HG03159 (cell line): ENCODE data around the gene RADIL.

ENCODE experiments used
- ATAC-seq: cut with Tn5 transposase; IDR thresholded peaks from one replicate; pipeline ENCODE4 v1.9.1; 2021; ENCODE audit warnings: mild to moderate bottlenecking, moderate library complexity; ENCODE audit not compliant: unreplicated experiment

The RADIL gene

DNA sequence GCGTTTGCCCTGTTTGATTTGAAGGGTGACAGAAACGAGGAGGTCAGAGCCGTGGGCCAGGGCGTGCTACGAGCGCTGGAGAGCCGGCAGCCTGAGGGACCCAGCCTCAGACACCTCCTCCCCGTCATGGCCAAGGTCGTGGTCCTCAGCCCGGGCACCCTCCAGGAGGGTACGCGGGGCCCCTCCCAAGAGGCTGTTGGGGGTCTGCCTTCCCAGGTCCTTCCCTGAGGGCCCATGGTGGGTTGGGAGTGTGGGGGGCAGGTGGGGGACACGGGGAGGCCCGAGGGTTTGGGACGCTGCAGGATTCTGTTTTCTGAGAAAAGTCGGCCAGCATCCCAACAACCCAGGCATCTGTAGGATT lies 100.2 kb downstream of the RADIL start:
- ATAC-seq: no peak

DNA sequence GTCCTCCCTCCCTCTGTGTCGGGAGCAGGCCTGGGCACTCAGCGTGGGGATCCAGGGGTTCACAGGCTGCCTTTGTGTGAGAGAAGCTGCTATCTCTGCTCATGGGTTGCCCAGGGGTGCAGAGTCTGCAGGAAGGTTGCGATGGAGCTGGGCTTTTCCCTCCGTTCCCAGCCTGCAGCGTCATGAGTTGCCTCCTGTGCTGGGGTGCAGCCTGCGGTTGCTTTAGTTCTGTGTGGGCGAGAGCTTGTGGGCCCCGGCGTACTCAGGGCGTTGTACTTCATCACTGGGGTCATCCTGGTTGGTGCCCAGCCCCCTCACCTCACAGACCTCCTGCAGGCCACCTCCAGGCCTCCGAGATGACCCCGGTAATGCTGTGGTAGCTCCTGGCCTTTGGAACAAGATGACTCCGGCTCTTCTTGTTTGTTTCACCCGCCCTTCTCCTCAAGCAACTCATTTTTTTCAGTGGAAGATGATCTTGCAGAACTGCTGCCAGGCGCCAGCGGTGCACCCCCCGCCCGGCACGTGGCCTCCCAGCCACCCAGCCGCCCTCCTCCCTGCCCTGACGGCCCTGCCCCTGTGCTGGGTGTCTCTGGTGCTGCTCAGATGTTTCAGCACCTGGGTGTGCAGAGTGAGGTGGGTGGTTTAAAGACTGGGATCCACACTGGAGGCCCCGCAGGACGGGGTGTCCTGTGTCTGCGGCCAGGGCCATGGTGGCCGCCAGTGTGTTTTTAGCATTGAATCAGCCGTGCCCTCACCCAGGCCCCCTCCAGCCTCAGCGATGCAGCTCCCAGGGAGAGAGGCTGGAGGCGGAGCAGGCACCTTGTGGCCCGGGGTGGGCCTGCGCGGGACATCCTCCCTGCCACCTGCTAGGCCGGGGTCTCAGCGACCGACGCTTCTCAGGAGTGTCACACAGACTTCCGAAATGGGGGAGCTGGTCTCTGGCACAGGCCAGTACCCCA lies 100.9 kb downstream of the RADIL start:
- ATAC-seq: no peak

DNA sequence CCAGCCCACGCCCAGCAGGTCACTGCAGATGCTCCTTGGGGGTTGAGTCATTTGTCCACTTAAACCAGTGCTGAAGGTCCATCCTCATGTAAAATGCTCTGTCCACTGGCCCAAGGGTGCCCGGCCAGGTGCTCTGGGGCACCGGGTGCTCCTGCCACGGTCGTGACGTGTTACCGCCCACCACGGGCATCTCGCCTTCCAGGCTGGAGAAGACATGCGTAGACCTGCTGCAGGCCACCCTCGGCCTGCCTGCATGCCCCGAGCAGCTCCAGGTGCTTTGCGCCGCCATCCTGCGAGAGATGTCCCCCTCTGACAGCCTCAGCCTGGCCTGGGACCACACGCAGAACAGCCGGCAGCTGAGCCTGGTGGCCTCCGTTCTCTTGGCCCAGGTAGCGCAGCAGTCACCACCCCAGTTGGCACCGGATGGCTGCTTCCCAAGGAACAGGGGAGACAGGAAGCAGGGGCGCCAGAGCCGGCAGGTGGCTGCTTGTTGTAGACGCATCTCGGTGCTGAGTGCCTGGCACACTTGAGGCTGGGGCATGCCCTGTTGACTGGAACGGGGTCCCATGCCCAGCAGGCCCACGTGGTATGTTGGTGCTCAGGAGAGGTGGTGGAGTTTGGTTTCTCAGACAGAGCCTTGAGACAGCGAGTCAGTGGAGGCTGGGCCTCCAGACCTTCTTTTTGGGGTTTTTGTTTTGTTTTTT lies 102.0 kb downstream of the RADIL start:
- no peak for ATAC-seq

DNA sequence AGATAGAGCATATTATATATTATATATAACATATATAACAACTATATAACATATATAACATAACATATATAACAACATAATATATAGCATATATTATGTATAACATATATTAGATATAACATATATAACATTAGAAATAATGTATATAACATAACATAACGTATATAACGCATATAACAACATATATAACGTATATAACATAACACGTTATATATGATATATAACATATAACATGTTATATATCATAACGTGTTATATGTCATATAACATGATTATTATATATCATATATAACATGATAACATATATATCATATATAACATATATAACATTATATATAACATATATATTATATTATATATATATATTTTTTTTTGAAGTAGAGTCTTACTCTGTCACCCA lies 104.4 kb downstream of the RADIL start:
- no peak for ATAC-seq

- ATAC-seq: peak; percentile 23
Measured at GRCh38 chr7:4775848-4776623, 107.5 kb downstream of the RADIL start.

DNA sequence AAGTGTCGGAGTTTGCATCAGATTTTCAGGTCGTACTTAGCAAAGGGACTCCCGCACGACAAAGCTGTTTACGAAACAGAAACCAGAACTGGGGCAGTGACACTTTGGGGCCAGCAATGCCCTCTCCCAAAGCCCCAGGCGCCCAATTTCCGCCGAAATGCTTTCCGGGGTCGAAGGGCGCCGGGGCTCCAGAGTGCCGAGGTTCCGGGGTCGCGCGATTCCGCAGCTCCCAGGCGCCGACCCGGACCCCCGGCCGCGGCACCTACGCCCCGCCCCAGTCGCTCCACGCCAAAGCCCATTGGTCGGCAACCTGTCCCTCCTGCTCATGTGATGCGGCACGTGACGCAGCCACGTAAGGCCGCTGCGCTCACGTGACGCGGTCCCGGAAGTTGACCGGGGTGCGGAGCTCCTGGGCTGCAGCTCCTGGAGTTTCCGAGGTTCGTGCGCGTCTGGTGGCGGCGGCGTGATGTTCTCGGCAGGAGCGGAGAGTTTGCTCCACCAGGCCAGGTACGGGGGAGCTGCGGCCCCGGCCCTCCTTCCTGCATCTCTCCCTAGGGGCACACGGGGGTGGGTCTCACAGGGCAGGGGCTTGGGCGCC lies 108.2 kb downstream of the RADIL start, which contains the start of gene AP5Z1:
TSS of gene AP5Z1 (plus strand) at position 374 of the 598 bp plus-strand sequence. CDS start at position 467, 93 bp downstream.
- peak; percentile 88 for ATAC-seq

DNA sequence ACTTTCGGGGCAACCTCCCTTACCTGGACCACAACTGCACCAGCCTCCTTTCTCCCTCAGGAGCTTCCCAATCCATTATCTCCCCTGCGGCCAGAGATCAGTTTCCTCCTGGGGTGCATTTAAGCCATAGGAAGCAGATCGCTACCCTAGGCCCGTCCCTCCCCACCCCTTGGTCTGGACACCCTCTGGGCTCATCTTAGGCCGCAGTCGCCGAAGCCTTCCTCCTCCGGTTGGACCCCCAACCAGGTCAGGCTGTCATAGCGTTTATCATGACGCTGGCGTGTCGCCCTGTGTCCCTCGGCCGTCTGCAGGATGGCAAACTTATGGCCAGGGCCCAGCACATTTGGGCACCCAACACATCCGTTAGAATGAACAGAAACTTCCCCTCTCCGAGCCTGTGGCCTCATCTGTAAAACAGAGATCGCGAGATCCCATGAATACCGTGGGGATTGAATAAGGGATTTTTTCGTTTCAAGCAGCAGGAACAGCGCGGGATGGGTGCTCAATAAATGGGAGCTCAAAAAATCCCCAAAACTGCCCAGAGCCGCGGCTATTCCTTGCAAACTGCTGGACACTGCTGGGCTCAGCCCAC lies 108.8 kb downstream of the RADIL start:
- ATAC-seq: peak; percentile 31

- ATAC-seq: no peak
Measured at GRCh38 chr7:4774007-4774406, 109.5 kb downstream of the RADIL start.

- no peak for ATAC-seq
Measured at GRCh38 chr7:4772306-4772705, 111.2 kb downstream of the RADIL start.

DNA sequence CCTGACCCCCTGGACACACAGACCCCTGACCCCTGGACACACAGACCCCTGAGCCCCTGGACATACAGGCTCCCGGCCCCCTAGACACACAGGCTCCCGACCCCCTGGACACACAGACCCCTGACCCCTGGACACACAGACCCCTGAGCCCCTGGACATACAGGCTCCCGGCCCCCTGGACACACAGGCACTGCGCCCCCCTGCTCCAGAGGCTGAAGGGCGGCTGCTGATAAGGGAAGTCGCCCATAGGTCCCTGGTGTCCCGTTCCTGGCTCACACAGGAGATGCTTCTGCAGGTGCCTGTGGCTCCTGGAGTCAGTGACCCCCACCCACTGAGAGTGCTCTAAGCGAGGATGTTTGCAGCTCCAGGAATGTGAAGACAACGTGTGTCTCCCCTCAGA lies 111.8 kb downstream of the RADIL start:
- ATAC-seq: no peak

DNA sequence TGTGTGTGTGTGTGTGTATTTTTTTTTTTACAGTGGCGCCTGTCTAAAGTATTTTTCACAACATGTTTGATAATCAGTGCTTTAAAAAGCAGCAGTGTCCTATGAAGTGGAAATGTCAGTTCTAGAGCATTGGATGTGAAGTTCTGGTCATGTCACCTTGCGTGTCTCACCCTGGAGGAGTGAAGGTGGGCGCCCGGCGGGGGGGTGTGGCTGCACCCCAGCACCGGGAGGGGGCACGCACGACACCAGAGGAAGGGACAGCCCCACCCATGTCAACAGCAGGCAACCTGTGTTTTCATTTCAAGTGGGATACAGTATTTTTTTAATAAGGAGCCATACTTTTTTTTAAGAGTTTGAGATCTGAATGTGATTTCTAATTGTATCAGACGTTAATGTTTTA lies 112.6 kb downstream of the RADIL start:
- no peak for ATAC-seq

DNA sequence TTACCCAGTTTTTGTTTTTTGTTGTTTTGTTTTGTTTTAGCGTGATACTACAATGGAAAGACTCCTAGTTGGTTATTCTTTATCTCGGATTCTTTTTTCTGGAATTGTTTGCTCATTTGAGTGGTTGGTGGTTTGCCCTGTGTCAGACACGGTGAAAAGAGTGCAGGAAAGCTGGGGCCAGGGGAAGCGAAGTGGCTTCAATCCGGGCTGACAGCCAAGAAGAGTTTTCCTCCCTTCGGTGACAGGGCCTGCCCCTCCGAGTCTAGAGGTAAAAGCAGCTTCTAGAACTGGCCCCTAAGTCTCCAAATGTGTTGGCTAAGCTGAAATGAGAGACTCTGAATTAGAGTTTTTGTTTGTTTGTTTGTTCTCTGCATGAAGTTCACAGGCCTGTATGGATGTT lies 113.8 kb downstream of the RADIL start:
- no peak for ATAC-seq

GRCh38 chr7:4768597-4769569 lies 114.6 kb downstream of the RADIL start:
- no peak for ATAC-seq

DNA sequence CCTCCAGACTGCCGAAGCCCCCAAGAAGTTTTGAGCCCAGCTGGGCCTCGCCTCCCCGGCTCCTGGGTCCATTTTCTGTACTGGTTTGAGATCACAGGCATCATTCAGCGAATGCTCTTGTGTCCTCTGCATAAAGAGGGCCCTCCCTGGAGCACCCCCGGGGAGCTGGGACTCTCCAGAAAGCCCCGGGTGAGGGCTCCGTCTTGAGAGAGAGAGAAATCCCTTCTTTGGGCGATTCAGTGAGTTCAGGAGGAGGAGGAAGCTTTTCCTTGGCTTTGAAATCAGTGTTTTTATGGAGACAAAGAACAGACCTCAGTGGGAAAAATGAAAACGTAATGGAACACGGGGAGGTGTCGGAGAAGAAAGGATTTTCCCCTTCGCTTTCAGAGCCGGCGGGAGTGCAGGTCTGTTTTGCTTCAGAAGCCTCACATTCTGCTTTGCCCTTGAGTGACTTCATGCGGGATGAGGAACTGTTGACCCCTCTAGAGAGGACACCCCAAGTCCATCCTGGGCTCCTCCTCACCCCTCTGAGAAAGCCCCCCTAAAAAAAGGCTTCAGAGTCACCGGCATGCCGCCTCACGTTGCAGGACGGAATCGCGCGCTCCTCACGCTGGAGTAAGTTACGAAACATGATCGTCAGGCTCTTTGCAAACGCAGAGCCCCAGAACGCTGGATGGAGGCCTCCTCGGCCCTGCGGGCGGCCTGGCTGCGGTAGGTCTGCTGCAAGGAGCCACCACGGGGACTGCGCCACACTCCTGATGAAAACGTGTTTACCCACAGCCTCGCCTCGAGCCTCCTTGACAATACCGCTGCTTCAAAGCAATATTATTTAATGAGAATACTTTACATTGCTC lies 116.6 kb downstream of the RADIL start:
- ATAC-seq: no peak

- no peak for ATAC-seq
Measured at GRCh38 chr7:4765776-4766490, 117.6 kb downstream of the RADIL start.

DNA sequence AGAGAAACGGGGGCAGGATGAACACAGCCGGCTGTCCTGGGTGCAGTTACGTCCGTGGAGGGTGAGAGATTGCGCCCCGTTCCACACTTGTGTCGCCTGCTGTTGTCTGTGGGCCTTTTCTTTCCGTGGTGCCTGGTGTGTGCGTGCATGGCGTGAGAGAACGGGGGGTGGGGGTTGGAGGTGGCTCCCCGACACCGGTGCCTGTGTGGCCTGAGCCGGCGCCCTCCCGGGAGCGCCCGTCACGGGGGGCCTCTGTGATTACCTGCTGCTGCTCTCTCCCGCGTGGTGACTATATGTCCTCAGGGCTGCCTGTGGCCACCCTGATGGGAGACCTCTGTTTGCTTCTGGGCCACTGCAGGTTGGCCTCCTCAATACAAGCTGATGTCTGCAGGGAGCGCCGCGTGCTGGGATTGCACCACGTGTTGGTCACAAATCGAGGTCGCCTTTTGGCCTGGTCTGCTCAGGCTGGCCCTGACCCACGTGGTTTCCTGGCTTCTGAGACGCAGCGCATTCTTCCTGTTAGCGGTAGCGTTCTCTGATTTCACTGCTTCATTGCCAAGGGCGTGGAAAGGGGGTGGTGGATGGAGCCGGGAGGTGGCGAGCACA lies 119.0 kb downstream of the RADIL start:
- no peak for ATAC-seq

- no peak for ATAC-seq
Measured at GRCh38 chr7:4763794-4764185, 119.7 kb downstream of the RADIL start.
